GM21528 (cell line): ENCODE data around the gene INPP4A.
"Not testable (repeated sequence)": the region's sequence is repeated elsewhere in the genome, so short reads cannot be mapped to it uniquely, and the experiment has no call there.

ENCODE experiments used
- ATAC-seq: cut with Tn5 transposase; IDR thresholded peaks from one replicate; pipeline ENCODE4 v1.9.1; 2021; ENCODE audit warnings: mild to moderate bottlenecking, moderate library complexity; ENCODE audit not compliant: unreplicated experiment, low FRiP score

Gene INPP4A

GRCh38 chr2:98576666-98577312 lies 132.1 kb downstream of the INPP4A start:
- no peak for ATAC-seq

DNA sequence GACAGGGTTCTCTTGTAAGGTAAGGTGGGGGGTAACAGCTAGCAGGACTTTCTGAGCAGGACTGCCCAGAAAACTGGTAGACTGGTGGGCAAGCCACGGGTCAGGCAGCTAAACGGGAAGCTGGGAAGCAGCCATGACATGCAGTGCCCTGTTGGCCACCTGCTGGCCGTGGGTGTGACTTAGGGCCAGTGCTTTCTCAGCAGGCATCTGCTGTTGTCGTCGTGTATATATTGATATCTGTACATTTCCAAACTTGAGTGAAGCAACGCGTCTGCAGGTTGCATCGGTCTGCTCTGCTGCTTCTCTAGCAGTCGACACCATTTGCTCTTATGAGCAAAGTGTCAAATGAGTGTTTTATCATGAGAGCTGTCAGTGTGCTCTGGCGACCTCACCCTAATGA lies 132.7 kb downstream of the INPP4A start:
- ATAC-seq = no peak

GRCh38 chr2:98578231-98578630 lies 133.6 kb downstream of the INPP4A start:
- ATAC-seq = no peak

GRCh38 chr2:98579926-98580325 lies 135.3 kb downstream of the INPP4A start:
- ATAC-seq = no peak

DNA sequence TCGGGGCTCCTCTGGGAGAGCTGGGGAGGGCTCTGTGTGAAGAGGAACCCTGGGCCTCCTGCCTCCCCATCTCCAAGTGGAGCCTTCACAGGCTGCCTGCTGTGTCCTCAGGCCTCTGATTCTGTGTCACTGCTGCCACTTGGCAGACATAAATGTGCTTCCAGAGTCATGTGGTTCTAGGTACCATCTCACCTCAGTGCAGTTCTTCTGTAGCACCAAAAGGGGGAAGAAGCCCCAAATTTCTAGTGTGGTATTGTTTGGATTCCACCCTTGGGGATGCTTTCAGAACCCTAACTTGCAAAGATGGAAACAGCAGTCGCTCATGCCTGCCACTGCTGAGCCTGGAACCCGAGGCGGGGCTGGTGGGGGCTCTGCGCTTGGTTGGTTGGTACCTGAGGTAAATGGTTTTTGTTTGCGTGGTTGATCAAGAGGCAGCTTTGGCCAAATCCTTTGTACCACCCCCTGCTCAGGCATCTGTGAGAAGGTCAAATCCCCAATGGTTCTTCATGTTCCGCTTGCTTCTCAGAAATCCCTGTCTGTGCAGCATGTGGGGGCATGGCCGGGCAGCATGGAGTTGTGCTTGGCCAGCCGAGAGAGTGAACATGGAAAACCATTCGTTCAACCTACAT lies 136.1 kb downstream of the INPP4A start:
- ATAC-seq = no peak

DNA sequence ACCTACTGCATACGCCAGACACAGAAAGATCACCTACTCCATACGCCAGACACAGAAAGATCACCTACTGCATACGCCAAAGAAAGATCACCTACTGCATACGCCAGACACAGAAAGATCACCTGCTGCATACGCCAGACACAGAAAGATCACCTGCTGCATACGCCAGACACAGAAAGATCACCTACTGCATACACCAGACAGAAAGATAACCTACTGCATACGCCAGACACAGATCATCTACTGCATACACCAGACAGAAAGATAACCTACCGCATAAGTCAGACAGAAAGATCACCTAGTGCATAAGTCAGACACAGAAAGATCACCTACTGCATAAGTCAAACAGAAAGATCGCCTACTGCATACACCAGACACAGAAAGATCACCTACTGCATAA lies 137.9 kb downstream of the INPP4A start:
- ATAC-seq = no peak

- ATAC-seq = no peak
Observed at GRCh38 chr2:98583276-98583675, 138.6 kb downstream of the INPP4A start.

DNA sequence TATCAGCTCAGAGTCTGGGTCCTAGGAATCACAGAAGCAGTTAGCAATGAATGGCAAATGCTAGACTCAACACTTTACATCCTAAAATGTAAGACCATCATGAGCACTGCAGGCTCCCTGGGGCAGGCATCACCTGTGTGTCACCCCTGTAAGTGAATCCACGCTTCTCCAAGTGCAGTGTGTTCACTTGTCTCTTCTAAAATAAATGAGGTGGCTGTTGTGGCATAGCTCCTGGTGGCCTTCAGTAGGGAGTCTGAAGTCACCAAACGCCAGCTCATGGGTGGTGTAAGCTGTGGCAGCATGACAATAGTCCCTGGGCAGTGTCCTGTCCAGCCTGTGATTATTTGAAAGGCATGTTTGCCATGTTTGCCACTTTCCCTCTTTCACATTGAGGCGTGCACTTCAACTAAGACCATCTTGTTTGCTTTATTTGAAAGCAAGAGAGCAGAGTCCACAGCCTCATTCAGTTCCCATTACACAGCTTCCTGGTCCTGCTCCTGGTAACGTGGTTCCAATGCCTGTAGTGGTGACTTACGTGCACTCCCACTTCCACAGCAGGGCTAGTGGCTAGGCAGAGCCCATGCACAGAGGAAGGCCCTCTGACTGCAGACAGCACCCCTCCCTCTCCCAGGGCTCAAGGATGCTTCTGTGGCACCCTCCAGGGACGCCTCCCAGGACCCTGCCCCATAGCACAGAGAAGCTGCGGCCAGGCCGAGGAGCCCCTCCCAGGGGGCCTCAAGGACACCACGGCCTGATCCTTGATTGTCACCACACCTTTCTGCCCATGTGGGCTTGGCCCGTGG lies 139.4 kb downstream of the INPP4A start:
- ATAC-seq = no peak

DNA sequence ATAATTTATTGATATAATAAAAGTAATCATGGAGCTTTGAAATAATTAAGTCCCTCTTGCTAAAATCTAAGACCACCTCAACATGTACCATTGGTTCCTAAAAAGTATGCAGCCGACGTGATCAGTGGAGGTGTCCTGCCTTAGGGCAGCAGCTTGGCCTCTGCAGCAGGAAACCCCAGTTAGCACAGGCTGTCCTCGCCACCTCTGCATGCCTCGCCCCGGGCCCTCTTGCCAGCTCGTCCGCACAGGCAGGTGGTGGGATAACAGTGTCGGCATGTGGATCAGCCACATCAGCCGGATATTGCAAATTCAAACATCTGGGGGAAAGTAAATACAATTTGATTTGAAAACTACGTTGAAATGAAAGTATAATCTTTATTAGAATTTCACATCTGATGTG lies 140.7 kb downstream of the INPP4A start:
- no peak for ATAC-seq

DNA sequence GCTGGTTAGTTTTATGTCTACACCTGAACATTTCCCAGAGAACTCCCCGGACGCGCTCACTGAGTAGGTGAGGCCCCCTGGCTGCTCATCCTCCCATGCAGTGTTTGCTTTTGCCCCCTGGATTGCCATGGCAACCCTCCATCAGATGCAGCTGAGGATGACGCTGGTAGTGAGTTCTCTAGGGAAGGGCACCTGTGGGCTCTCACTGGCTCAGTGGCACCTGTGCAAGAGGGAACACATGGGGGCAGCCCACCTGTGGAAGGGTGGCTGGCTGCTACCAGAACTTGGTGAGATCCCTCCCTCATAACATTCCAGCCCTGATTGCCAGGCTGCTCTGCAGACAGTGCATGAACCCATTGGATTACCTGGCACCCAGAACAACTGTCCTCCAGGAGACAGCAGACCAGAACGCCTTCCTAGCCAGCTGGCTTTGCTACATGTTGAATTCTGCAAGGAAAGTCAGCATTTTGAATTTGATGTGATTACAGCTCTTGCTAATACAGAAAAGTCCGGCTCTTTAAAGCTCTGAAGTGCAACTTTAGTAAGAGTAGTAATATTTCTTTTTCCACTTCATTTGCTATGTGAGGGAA lies 142.0 kb downstream of the INPP4A start:
- no peak for ATAC-seq

- no peak for ATAC-seq
Observed at GRCh38 chr2:98588880-98589431, 144.3 kb downstream of the INPP4A start.

DNA sequence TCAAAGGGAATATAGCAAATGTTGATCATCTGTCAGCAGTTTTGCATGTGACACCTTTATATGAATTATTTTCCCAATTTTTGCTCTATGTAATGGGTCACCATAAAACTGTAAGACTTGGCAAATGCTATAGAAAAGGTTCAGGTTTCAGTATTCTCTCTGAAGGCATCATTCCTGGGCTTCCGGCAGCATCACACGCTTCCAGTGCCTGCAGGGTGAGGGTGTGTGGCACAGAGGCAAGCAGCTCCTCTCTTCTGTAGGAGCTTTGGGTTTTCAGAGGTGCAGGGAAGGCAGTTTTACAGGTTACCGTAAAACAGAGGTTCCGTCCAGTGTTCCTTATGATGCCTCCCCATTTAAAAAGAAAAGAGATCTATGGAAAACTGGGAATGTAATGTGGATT lies 144.8 kb downstream of the INPP4A start:
- no peak for ATAC-seq

- ATAC-seq = no peak
Observed at GRCh38 chr2:98592565-98592964, 147.9 kb downstream of the INPP4A start.

GRCh38 chr2:98594665-98595064 lies 150.0 kb downstream of the INPP4A start:
- not testable (repeated sequence) for ATAC-seq

DNA sequence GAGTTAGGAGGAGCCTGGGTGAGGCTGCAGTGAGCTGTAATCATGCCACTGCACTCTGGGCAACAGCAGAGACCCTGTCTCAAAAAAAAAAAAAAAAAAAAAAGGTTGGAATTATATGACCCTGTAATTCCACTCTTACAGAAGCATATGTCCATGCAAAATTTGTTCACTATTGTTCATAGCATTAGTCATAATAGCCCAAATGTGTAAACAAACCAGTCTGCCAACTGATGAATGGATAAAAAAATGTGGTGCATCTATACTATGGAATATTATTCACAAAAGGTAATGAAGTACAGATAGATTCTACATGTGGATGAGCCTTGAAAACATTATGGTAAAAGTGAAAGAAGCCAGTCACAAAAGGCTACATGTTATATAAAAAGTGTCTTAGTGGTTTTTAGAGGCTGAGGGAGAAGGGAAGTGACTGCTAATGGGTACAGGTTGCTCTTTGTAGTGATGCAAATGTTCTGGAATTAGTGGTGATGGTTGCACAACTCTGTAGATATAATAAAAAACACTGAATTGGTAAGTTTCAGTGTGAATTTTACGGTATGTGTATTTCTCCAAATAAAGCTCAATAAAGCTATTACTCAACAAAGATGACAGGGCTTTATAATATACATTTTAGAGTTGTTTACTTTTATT lies 154.2 kb downstream of the INPP4A start:
- ATAC-seq = no peak

DNA sequence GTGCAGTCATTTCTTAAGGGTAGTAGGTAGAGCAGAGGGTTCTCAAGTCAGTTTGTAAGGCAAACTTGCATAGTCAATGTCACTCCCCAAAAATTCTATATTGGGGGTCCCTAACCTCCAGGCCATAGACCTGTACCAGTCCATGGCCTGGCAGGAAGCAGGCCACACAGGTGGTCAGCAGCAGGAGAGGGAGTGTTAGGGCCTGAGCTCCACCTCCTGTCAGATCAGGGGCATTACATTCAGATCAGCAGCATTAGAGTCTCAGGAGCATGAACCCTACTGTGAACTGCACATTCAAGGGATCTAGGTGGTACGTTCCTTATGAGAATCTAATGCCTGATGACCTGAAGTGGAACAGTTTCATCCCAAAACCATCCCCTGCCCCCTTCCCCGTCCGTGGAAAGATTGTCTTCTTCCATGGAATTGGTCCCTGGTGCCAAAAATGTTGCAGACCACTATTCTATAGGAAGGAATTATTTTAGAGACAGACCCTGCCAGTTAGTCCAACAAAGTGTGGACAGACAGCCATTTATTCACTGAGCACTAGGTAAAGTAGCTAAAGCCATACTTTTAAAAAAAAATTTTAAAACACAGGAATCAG lies 157.0 kb downstream of the INPP4A start:
- peak; percentile 59 for ATAC-seq

- ATAC-seq = no peak
Observed at GRCh38 chr2:98604547-98604946, 159.9 kb downstream of the INPP4A start.

- no peak for ATAC-seq
Observed at GRCh38 chr2:98605076-98605475, 160.4 kb downstream of the INPP4A start.

DNA sequence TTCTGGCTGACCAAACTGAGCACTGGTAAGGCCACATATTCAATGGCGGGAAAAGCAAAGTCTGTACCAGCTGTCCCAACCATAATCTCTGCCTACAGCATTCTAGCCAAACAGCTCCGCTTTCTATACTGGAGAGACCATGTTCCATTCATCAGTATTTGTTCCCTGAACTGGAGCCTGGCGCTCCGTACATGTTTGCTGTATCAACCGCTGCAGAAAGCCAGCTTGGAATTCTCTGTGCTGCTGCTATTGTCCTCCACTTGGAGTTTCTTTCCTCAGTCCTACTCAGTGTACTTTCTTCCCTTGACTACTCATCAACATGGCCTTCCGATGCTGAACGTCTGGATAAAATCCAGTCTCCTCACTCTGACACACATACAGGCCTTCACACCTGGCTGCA lies 161.8 kb downstream of the INPP4A start:
- no peak for ATAC-seq

GRCh38 chr2:98607104-98607503 lies 162.4 kb downstream of the INPP4A start:
- no peak for ATAC-seq
